Myometrial cell (primary cell): ENCODE measurements around the gene CFAP100. TPM values are rescaled to one million over a fixed set of nuclear protein-coding genes. Genes with fewer than 3 reads are reported as not detected.

Source experiments
- total RNA-seq: library from RNA; depleted of rRNA; stranded (reverse); fragments of >200 nt; gene quantifications from 2 replicates; pipeline ENCODE4 v1.2.3, GENCODE V29; 2015

Gene CFAP100
- not detected in 2 replicates for total RNA-seq

DNA sequence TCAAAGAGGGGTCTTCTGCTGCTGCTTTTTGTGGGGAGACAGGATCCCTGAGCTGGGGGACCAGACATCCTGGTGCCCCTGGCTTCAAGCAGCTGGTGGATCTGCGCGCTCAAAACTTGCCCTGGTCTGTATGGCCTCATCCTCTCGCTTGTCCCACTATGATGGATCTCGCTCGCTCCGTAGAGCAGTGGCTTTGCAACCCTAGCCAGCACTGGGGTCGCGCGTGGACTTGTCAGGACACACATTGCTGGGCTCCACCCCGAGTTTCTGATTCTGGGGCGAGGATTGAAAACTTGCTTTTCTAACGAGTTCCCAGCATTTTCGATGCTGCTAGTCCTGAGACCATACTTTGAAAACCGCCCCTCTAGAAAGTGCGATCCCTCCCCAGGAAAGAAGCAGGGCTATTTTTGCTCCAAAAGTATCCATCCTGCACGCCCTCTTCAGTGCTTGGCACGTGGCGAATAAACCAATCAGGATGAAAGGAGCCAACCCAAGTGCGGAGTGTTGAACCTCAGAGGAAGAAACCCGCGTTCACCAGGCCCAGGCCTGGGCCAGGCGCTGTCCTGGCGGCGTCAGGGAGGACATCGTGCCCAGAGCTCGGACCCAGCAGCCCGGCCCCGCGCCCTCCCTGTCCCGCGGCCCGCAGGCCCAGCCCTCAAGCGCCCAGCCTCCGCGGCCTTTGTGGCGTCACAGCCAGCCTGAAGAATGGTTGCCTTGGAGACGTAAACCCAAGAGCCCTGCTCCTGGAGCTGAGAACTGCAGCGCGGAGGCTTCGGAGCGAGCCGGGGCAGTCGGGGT lies at the start of gene CFAP100:
CFAP100 (plus strand) TSS at position 731 of the 798 bp plus-strand sequence. CDS start 1,092 bp downstream, outside the sequence.

DNA sequence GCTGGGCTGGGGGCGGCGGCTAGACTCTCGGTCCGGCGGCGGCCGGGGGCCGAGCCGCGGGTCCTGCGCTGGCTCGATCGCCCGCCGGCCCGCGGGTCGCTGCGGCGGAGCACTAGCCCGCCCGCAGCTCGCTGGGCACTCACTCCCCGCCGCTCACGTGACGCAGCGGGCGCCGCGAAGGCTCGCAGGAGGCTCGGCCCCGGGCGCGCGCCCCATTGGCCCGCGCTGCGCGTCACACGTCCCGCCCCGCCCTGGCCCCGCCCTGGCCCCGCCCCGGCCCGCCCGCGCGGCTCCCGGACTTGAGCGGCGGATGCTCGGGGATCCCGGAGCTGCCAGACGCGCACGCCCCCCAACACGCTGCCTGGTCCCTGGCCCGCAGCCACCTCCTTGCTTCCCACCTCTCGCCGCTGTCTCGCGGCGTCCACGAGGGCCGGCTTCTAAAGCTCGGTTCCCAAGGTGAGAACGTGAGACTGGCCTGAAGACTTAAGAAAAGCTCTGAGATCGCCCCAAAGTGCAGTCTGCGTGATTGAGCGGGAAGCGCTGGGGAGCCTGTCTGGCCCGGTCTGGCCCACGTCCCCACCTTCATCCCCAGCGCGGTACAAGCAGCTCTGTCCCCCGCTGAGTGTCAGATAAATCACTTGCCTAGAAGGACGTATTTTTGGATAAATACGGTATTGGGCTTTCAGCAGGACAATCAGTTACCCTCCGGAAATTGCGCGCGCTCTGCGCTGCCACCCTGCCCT lies 37.2 kb upstream of the CFAP100 start, which contains the start of gene KLF15:
KLF15 (minus strand) TSS at position 114 of the 743 bp plus-strand sequence. CDS start 4,486 bp downstream, outside the sequence.

DNA sequence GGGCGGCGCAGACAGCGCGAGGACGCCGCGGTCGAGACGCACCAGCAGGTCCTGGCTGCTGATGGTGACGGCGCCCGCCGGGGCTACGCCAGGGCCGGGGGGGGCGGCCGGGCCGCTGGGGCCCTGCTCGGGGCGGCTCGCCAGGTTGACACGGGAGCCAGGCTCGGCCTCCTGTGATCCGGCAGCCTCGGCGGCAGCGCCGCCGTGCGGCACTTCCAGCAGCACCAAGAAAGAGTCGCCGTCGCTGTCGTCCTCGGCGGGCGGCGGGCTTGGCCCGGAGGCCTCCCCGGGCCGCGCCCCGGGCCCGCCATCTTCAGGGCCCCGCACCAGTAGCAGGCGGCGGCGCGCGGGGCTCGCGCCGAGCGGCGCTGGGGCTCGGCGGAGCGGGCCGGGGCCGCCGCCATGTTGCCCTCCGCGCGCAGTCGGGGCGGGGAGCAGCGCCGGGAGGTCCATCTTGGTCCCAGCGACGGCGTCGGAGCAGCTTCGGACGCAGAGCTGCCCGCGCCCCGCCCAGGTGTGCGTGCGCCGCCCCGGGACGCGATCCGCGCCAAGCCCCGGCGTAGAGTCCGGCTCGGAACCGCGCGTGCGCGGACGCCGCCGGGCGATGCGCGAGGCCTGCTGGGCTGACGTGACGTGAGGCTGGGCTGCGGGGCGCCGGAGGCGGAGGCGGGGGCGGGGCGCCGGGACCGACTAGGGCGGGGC lies 80.9 kb downstream of the CFAP100 start, which contains the start of gene ZXDC:
ZXDC (minus strand) TSS at position 479 of the 702 bp plus-strand sequence; CDS start at position 453, 26 bp downstream.

Other genes starting within 250 kb of the CFAP100 start
- gene ALDH1L1, start 214.3 kb upstream of the CFAP100 start, total RNA-seq = 2.7 and 2.9 TPM in 2 replicates
- 4.6 and 7.1 TPM in 2 replicates for gene KLF15, start 37.5 kb upstream of the CFAP100 start, total RNA-seq
- gene ZXDC, start 81.0 kb downstream of the CFAP100 start, total RNA-seq = 9.2 and 9.8 TPM in 2 replicates
- not detected in 2 replicates for gene UROC1, start 122.9 kb downstream of the CFAP100 start, total RNA-seq
- not detected in 2 replicates for gene CHST13, start 129.2 kb downstream of the CFAP100 start, total RNA-seq
- gene C3orf22, start 164.0 kb downstream of the CFAP100 start, total RNA-seq = not detected in 2 replicates